Endodermal cell (in vitro differentiated cells): ENCODE measurements around the gene HSPD1. TPM values are rescaled to one million over a fixed set of nuclear protein-coding genes. Genes with fewer than 3 reads are reported as not detected.
"Not testable (repeated sequence)": the region's sequence is repeated elsewhere in the genome, so short reads cannot be mapped to it uniquely, and the experiment has no call there.

Experiments used
- DNase-seq: peaks from one replicate; pipeline ENCODE4 v3.0.0-alpha.2; 2017
- H3K27ac ChIP-seq: 2 replicates; pipeline ENCODE4 v1.5.1; 2013; ENCODE audit warnings: mild to moderate bottlenecking, low read depth, low read length, moderate library complexity
- H3K27me3 ChIP-seq: 2 replicates; pipeline ENCODE4 v1.6.1; 2013; ENCODE audit warnings: mild to moderate bottlenecking, low read length, moderate library complexity; ENCODE audit not compliant: insufficient read depth, control insufficient read depth, poor library complexity, severe bottlenecking
- H3K36me3 ChIP-seq: 2 replicates; pipeline ENCODE4 v1.7.0; 2013; ENCODE audit warnings: mild to moderate bottlenecking, low read length, moderate library complexity; ENCODE audit not compliant: control insufficient read depth, insufficient read depth
- H3K4me1 ChIP-seq: one replicate; pipeline ENCODE4 v1.7.0; 2013; ENCODE audit warnings: low read length; ENCODE audit not compliant: control insufficient read depth, insufficient read depth
- H3K4me3 ChIP-seq: 2 replicates; pipeline ENCODE4 v1.5.1; 2013; ENCODE audit warnings: mild to moderate bottlenecking, low read length, moderate library complexity
- H3K9ac ChIP-seq: 2 replicates; pipeline ENCODE4 v1.6.1; 2013; ENCODE audit warnings: mild to moderate bottlenecking, low read length, moderate library complexity; ENCODE audit not compliant: poor library complexity, severe bottlenecking; ENCODE audit errors: extremely low read depth
- H3K9me3 ChIP-seq: 2 replicates; pipeline ENCODE4 v1.6.1; 2013; ENCODE audit warnings: mild to moderate bottlenecking, low read length, moderate library complexity; ENCODE audit not compliant: control insufficient read depth
- H3K27ac Mint-ChIP-seq: 2 replicates; pipeline ENCODE4 v1.8.0; 2020; ENCODE audit warnings: mixed read lengths
- H3K27me3 Mint-ChIP-seq: 2 replicates; pipeline ENCODE4 v1.8.0; 2021; ENCODE audit warnings: mild to moderate bottlenecking, mixed read lengths; ENCODE audit not compliant: insufficient read depth
- H3K36me3 Mint-ChIP-seq: 2 replicates; pipeline ENCODE4 v1.8.0; 2020; ENCODE audit warnings: low read depth, mixed read lengths
- H3K4me1 Mint-ChIP-seq: 2 replicates; pipeline ENCODE4 v1.8.0; 2020; ENCODE audit warnings: mixed read lengths
- H3K4me3 Mint-ChIP-seq: 2 replicates; pipeline ENCODE4 v1.8.0; 2020; ENCODE audit warnings: mild to moderate bottlenecking, moderate library complexity, mixed read lengths
- H3K9me3 Mint-ChIP-seq: 2 replicates; pipeline ENCODE4 v1.8.0; 2020; ENCODE audit warnings: mild to moderate bottlenecking, mixed read lengths
- CTCF ChIP-seq: fragments of 200-600 bp; sonication (generic); conservative IDR thresholded peaks from 2 replicates; pipeline ENCODE4 v1.5.0; 2021; ENCODE audit warnings: antibody characterized with exemption, mild to moderate bottlenecking
- WGBS, 2 experiments: methylation state at CpG; one replicate each; pipeline versions ENCODE4 v1.1.5 to v1.1.7; 2013; ENCODE audit warnings: missing lambda C conversion rate in 2 of 2, mixed read lengths in 1 of 2; ENCODE audit not compliant: insufficient coverage in 1 of 2, insufficient read length in 1 of 2; 5-methylcytosine and 5-hydroxymethylcytosine counted together
- total RNA-seq, 2 donors: library from RNA; stranded (reverse); fragmentation: NEBNext Ultra II Directional in 1 of 2; extraction: Animal tissue kit (Norgen Biotek cat#: 25700) in 1 of 2; gene quantifications; 2 replicates in 1 of 2; 3 replicates in 1 of 2; pipeline ENCODE4 v1.2.1, GENCODE V29; 2021

HSPD1 gene
- total RNA-seq, 2 donors from 2014 or later: 553 to 588 TPM

GRCh38 chr2:197487385-197487784 is 12.3 kb downstream of the HSPD1 start:
- H3K36me3 ChIP-seq: peaks cover 76% of the 10 kb centered on the region
- peaks cover 18% of the 10 kb centered on the region for H3K9me3 Mint-ChIP-seq
- no peak overlapping the region for H3K4me3 ChIP-seq
- no peaks in the 10 kb centered on the region for H3K27me3 ChIP-seq
- TF ChIP-seq CTCF: no peak
- H3K4me1 Mint-ChIP-seq: no peaks in the 10 kb centered on the region
- no peak overlapping the region for H3K27ac Mint-ChIP-seq
- no peaks in the 10 kb centered on the region for H3K4me1 ChIP-seq
- peaks cover 76% of the 10 kb centered on the region for H3K36me3 Mint-ChIP-seq
- WGBS, 2 experiments: 92 to 95% methylated on average over 4 of the region's 4 CpGs
- no peak for DNase-seq
- peaks cover 23% of the 10 kb centered on the region for H3K9me3 ChIP-seq
- H3K4me3 Mint-ChIP-seq: no peak overlapping the region
- no peaks in the 10 kb centered on the region for H3K27me3 Mint-ChIP-seq
- H3K27ac ChIP-seq: no peak overlapping the region
- H3K9ac ChIP-seq: no peak overlapping the region

GRCh38 chr2:197486175-197486574 is 13.5 kb downstream of the HSPD1 start:
- Histone ChIP-seq H3K27ac (no peak overlapping the region), H3K4me1 (no peaks in the 10 kb centered on the region), H3K27me3 (no peaks in the 10 kb centered on the region), H3K9me3 (peaks cover 26% of the 10 kb centered on the region), H3K9ac (no peak overlapping the region), H3K36me3 (peaks cover 64% of the 10 kb centered on the region), H3K4me3 (no peak overlapping the region)
- Mint-ChIP-seq H3K27me3 (no peaks in the 10 kb centered on the region), H3K36me3 (peaks cover 67% of the 10 kb centered on the region), H3K27ac (no peak overlapping the region), H3K9me3 (peaks cover 18% of the 10 kb centered on the region), H3K4me3 (no peak overlapping the region), H3K4me1 (no peaks in the 10 kb centered on the region)
- no peak for DNase-seq
- 97 to 100% methylated on average over 1 to 2 of the region's 2 CpGs for WGBS, 2 experiments
- no peak for TF ChIP-seq CTCF

- peaks cover 19% of the 10 kb centered on the region for H3K9me3 Mint-ChIP-seq
- H3K4me3 ChIP-seq, H3K4me1 ChIP-seq, H3K27me3 Mint-ChIP-seq, H3K27me3 ChIP-seq, H3K27ac ChIP-seq, H3K4me1 Mint-ChIP-seq, H3K9ac ChIP-seq, H3K4me3 Mint-ChIP-seq: not testable (repeated sequence)
- H3K36me3 ChIP-seq: peaks cover 44% of the 10 kb centered on the region
- 97 to 100% methylated on average over 2 to 3 of the region's 3 CpGs for WGBS, 2 experiments
- peak overlapping the region; percentile 25 for H3K27ac Mint-ChIP-seq
- H3K9me3 ChIP-seq: peaks cover 26% of the 10 kb centered on the region
- peak; percentile 49 for DNase-seq
- H3K36me3 Mint-ChIP-seq: peaks cover 48% of the 10 kb centered on the region
These were observed 15.4 kb downstream of the HSPD1 start for GRCh38 chr2:197484248-197484647.
